GM21447 (cell line): ENCODE results near the gene IQCB1.
"Not testable (repeated sequence)": the region's sequence is repeated elsewhere in the genome, so short reads cannot be mapped to it uniquely, and the experiment has no call there.

ENCODE experiments used
- ATAC-seq: cut with Tn5 transposase; IDR thresholded peaks from one replicate; pipeline ENCODE4 v1.9.1; 2021; ENCODE audit not compliant: unreplicated experiment

The IQCB1 gene

DNA sequence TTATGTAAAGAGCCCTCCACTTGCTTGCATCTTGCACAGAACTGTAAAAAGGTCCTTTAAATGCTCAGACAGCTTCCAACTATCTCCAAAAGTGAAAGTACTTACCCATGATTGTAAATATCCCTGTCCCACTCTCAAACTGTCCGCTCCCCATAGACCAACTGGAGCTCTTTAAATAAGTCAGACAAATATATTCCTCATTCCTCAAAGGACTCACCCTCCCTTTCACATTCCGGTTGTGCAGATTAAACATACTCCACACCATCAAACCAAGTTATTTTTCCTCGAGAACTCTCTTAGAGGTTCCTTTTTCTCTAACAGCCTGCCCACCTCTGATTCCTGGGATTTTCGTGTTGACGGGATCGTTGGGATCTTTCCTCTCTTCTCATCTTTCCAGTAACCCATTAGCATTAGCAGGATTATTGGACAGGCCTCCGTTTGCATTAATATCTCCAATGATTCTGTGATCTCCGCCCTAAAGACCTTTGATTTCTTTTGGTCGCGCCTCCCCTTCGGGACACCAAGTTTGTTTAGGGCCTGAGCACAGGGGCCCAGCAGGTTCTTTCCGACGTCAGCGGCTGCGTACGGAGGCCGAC lies 86.1 kb downstream of the IQCB1 start:
- ATAC-seq: peak; percentile 21

DNA sequence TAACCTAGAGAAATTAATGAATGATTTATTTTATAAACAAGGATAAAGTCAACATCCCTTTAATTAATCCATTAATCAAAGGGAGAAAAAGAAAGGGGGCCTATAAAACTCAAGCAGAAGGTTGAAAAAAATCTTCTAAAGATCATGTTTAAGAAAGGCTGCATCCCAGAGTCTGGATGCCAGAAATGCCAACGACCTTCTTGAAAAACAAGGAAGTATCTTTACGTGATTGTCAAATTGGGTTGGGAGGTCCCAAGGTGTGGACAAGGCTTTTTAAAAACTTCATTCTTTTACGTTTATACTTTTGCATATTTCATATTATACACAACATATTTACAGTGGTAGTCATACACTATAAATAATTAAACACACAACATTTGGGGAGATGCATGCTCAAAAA lies 86.9 kb downstream of the IQCB1 start:
- no peak for ATAC-seq

DNA sequence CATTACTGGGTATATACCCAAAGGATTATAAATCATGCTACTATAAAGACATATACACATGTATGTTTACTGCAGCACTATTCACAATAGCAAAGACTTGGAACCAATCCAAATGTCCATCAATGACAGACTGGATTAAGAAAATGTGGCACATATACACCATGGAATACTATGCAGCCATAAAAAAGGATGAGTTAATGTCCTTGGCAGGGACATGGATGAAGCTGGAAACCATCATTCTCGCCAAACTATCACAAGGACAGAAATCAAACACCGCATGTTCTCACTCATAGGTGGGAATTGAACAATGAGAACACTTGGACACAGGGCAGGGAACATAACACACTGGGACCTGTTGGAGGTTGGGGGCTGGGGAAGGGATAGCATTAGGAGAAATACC lies 91.8 kb downstream of the IQCB1 start:
- ATAC-seq: not testable (repeated sequence)

DNA sequence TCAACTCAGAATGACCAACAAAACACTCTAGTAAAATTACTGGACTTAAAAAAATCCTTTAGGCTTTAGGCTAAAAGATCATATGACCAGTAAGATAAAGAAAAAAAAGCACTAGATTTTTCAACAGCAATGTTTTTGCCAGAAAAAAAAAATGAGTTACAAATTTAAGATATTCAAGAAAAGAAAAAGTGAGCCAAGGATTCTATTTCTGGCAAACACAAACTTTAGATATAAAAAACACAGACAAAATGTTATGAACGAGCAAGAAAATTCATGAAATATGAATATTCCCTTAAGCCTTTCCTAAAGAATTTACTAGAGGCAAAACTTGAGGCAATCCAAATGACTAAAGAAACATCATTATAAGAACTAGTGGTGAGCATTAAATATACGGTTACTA lies 94.0 kb downstream of the IQCB1 start:
- ATAC-seq: no peak

DNA sequence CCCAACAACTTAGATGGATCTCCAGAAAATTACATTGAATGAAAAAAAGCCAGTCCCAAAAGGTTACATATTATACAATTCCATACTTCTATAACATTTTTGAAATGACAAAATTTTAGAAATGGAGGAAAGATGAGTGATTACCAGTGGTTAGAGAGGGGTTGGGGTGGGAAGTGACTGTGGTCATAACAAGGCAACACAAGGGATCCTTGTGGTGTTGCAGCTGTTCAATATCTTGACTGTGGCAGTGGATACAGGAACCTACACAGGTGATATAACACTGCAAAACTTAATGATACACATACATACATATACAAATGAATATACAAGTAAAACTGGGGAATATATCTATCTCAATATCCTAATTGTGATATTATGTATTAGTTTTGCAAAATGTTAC lies 95.0 kb downstream of the IQCB1 start:
- ATAC-seq: no peak

DNA sequence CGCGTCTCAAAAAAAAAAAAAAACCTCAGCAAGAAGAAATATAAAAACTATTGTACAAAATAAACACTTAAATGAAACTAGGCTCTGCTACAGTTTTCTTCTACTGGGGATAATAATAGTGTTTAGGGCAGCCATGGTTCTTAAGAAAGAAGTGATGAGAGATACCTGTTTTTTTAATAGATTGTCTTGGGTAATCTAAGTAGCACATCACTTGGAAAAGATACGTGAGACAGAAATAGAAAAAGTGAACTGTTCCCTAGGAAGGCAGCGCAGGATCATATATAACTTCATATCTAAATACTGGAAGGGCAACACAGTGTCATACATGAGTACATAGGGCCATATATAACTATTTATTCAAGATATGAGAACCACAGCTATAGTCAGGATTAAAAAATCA lies 97.2 kb downstream of the IQCB1 start:
- no peak for ATAC-seq

DNA sequence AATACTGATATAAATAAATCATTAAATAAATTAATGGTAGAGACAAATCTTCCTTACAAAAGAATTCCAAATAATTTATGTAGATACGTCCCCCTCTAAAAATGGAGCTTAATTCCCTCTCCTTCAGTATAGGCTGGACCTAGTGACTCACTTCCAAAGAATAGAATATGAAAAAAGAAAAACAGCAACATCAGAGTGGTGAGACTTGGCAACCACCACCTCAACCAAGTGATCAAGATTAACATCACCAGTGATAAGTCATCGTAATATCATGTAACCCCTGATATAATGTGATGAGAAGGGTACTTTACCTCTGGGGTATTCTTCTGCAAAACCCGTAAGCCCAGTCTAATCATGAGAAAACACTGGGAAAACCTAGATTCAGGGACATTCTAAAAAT lies 98.7 kb downstream of the IQCB1 start:
- ATAC-seq: no peak

DNA sequence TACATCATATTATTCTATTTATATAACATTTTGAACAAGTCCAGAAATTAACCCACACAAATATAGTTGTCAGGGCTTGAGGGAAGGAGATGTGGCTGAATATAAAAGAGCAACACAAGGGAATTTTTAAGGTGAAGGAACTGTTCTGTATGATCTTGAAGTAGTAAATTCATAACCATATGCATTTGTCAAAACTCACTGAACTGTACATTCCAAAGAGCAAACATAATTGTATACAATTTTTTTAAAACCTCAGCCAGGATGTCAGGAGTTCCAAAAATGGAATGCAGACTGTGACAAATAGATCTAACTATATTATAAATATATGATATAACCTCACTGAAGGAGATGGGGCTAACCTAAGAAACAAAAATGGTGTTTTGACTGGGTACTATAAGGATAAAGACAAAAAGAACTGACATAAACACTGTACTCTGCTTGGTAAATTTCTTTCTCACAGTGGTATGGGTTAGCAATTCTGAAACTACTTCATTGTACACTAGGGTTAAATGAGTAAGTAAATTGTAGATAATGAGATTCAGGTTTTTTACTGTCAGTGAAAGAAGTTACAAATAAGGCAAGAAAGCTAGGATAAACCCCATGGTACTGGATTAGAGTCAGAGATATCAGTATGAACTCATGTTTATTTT lies 99.7 kb downstream of the IQCB1 start:
- peak; percentile 93 for ATAC-seq

DNA sequence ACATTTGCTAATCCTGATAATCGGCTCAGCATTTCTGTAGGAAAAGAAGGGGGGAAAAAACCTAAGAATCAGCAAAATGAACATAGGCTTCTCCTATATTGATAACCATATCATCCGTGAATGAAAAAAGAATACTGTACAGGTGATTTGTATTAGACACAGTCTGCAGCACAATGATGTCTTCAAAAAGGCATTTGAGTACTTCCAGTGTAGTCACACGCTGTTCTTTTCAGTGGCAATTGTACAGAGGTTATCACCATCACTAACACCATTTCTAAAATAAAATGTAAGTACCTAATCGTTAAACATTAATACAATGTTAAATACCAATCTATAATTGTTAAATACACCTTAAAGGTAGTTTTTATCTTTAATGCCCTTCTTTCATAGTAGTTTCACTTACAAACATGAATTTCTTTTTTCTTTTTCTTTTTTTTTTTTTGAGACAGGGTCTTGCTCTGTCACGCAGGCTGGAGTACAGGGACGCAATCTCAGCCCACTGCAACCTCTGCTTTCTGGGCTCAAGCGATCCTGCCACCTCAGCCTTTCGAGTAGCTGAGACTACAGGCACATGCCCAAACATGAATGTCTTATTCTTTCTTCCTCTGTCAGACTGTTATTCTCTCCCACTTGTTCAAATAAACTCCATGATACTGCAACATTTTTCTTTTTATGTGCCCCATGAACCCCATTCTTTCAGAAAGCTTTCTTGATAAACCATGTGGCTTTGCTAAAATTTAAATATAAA lies 103.7 kb downstream of the IQCB1 start:
- ATAC-seq: no peak

DNA sequence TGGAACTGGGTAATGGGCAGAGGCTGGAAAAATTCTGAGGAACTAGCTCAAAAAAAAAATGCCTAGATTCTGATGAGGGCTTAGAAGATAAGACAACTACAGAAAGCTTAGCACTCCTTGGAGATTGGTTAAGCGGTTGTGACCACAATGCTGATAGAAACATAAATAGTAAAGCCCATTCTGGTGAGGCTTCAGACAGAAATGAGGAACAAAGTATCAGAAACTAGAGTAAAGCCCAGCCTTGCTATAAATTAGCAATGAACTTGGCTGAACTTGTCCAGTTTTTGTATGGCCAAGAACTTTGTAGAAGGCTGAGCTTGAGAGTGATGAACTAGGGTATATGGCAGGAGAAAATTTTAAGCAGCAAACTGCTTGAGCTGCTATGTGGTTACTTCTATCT lies 110.7 kb downstream of the IQCB1 start:
- ATAC-seq: peak; percentile 91

DNA sequence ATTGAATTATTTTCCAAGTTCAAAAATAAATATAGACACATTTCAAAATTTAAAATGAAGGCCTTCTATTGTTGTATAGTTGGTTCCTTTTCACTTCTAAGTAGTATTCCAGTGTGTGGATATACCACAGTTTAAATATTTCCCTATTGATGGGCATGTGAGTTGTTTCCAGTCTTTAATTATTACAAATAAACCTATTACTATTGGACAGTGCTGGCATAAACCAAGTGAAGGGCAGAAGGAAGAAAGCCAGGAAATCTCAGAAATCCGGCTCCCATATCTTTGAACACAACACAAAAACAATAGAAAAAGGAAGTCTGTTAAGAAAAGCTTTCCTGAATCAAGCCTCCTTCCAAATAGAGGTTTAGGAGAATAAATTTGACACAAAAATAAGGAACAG lies 111.4 kb downstream of the IQCB1 start:
- ATAC-seq: no peak

DNA sequence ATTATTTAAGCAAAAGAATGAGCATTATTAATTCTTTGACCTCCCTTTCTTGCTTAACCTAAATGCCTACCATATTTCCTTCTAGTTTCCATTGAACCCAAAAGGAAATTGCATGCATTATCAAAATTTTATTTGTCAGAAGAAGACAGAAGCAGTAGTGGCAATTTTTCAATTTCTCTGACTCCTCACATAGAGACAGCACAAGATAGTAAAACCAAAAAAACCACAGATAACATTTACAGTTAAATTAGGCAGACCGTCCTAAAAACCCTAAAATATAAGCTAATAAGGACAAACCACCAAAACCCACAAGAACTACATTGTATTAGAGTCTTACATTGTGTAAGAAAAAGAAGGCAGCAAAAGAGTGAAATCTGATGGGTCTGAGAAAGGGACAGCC lies 112.4 kb downstream of the IQCB1 start:
- no peak for ATAC-seq

DNA sequence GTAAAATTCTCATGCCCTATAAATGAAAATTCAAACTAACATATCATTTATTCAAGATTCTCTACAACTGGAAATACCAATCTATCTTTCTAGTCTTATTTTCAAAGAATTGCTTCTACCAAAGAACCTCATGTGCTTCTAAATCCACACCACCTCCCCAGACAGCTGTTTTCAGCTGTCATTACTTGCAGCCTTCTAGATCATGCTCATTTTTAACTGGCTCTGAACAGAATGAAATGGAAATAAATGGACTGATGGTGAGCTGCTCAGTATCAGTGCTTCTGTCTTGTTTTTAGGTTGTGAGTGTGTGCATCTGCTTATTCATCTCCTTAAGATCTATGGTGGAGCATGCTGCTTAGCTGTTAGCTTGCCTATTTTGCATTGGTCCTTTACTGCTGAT lies 114.7 kb downstream of the IQCB1 start:
- no peak for ATAC-seq
